GM21825 (cell line): ENCODE data around the gene AMACR.

ENCODE experiments used
- ATAC-seq: cut with Tn5 transposase; IDR thresholded peaks from one replicate; pipeline ENCODE4 v1.9.1; 2021; ENCODE audit warnings: mild to moderate bottlenecking, moderate library complexity; ENCODE audit not compliant: unreplicated experiment

The AMACR gene

DNA sequence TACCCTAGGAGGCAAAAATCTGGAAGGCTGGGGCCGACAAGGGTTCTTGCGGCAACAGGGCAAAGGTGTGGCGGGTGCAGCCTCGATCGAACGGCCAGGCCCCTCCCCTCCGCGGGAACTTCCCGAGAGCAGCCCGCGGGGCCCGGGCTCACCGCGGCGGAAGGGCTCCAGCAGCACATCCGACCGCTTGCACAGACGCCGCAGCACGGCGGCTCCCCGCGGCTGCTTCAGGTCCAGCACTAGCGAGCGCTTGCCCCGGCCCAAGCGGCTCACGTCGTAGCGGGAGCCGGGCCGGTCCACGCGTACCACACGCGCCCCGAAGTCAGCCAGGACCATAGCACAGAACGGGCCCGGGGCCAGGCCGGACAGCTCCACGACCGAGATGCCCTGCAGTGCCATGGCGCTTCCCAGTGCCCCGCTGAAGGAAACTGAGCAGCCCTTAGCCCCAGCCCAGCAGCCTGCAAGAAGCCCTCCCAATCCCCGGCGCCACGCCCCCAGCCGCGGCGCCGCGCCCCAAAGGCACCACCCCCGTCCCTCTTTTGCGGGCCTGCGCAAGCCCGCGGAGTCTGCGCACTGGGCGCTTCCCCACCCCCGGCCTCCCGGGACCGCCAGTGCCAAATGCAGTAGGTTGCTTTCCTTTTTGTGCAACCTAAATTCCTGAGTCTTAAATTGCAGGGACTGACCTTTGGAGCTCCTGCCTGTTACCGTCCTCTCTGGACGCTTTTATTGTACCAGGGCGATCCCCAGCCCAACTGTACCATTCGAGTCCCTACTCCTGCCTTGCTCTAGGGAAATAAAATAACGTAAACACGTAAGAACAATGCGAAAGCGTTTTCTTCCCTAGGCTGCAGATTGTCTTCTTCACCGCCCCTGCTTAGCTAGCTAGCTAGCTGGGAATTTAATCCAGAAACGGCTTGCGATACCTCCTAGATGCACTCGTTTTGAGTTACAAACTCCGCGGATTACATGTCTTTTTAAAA is at the start of gene AMACR:
AMACR (minus strand) TSS at position 430 of the 980 bp plus-strand sequence; CDS start at position 399, 31 bp downstream.
- peak; percentile 93 for ATAC-seq

DNA sequence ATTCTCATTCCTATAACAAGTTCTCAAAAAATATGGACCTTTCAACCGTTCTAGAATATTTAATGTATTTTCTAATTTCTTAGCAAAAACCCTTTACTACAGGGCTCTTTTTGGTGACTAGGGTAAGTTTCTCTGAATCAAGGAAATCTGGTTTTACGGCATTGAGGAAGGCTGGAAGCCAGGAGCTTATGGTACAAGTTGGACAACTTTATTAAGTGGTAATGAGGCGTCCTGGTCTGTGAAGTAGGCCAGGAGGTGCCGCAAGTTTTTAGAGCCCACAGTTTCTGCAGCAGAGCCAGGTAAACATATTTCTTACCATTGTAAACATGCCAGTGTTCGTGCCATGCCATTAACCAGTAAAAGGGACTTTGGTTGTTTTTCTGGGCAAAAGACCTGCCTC is 49.7 kb upstream of the AMACR start:
- no peak for ATAC-seq

DNA sequence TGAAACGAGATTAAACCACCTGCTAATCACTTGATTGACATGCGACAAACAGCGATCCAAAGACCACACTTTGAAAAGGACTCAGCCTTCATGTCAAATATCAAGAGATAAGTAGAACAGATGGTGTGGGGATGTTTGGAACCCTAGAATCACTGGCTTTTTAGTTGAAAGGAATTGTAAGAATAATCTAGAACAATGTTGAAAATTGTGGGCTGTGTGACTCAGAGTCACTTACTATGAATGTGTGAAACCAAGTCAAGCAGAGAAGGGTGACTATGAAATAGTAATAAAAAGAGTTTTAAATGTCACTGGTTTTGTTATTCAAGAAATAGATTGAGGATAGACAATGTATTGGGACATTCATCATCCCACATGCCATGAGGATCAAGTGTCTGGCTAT is 49.3 kb upstream of the AMACR start:
- ATAC-seq, result no peak

DNA sequence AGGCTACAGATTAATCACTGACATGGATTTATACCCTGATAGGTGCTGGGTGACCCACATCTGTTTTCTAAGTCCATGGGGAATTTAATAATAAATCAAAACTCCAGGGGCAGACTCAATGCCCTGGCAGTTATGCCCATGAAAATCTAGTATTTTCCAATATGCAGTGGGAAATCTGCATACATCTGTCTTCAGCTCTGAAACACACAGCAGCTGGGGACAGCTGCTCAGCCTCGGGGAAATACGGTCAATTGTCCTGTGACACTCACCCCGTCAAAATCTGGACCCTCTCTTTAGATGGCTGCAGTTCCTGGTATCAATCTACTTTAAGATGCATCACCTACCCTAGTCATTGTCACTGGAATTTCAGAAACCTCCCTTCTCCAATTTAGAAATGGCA is 47.8 kb upstream of the AMACR start:
- ATAC-seq, result no peak

DNA sequence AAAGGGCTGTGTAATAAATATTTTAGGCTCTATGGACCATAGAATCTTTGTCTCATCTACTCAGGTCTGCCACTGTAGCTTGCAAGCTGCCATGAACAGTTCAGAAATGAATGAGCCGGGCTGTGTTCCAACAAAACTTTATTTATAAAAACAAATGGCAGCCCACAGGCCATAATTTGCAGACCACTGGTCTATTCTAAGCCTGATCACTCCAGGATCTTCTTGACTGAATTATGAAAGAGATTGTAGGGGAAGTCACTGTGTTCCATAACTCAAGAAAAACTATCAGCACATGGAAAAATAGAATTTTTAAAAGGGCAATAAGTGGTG is 46.5 kb upstream of the AMACR start:
- no peak for ATAC-seq

DNA sequence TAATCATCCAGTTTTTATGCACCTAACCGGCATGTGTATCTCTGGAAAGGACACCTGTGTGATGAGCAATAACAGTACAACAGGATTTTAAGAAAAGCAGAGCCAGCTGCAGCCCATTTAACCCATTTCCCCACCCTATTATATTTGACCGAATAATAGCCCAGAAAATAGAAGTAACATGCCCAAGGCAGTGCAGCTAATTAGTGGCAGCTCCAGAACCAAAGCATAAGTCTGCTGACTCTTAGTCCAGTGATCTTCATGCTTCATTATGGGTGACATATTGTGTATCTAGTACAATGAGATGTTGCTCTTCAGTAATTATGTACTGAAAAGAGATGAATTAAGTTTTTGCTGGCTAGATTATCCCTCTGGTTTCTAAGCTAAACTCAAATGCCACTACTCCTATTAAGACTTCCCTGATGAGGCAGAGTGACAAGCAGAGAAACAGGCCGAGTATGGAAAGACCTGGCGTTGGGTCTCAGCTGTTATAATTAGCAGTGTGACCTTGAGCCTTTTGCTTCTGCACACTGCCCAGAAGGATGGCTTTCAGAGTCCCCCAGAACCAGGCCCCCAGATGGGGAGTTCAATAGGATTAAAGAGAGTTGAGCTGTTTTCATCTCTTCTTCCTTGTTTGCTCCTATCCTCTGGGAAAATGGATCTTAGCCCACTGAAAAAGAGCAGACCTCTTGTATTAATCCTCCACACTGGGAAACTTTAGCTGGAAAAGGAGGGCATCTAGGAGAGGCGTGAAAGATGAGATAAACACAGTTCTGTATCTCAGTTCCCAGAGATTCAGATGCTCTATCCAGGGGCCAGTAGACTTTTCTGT is 45.9 kb upstream of the AMACR start:
- ATAC-seq, result no peak

DNA sequence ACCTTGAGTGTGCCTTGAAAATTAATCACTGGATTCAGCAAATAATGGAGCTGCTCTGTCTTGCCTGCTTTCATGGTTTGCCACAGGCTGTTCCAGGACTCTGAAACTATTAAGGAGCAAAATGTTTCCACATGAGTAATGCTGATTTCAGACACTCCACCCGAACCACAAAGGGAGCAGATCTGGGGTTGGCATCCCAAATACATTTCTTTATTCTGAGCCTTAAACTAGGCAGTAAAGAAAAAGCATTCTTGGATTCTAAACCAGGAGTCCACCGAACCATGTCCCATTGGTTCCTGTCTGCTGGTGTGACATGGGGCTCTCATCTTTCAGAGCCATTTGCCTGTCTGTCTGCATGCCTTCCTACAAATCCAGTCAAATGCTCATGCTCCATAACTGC is 45.3 kb upstream of the AMACR start:
- no peak for ATAC-seq

DNA sequence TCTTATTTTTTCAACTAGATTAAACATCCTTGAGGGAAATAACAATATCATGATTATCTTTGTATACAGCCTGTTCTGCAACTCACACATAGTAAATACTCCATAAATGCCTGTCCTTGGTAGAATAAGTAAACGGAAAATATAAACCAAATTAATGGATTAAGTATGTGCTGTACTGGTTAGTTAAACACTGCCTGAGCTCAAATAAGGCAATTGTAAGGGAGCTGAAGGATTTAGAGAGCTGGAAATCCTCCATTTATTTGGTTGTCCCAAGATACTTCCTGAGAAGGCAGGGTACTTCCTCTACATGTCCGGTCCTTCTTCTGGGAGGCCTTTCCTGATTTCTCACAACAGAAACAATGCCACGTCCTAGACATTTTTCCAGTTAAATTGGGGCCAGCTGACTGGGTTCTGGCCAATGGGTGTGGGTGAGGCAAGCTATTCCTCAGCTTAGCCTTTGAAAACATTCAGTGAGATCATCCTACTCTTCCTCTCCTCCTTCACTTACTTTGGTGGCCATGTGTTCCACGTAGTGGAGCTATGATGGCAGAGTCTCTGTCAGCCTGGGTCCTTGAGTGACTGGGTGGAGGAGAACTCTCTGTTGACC is 43.6 kb upstream of the AMACR start:
- ATAC-seq, result no peak

DNA sequence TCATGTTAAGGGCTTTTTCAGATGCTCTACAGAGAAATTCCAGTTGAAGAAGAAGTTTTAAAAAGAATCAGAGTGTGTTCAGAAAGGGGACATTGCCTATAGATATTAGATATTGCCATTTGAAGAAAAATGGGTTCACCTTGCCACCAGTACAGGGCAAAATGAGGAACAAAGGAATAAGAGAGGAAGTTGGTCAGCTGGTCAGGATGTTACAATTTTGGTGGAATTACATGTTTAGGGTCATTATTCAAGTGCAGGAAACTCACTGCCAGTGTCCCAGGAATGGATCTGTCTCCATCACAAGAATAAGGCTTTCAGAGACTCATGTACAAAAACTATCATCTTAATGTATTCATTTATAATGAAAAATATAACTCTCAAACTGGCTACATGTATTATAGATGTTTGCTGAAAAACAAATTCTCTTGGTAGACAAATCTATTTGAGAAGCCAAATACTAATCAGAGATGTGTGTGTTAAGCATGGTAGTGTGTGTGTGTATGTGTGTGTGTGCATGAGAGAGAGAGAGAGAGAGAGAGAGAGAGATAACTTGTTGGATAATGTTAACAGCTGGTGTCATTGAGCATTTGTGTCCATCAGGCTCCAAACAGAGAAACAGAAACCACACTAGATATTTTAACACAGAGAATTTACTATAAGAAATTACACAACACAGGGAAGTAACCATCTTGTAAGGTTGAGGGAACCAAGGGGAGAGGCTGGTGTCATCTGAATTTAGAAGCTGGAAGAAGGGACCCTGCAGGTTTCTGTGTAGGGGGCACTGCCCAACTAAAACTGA is 40.1 kb upstream of the AMACR start:
- ATAC-seq, result no peak

DNA sequence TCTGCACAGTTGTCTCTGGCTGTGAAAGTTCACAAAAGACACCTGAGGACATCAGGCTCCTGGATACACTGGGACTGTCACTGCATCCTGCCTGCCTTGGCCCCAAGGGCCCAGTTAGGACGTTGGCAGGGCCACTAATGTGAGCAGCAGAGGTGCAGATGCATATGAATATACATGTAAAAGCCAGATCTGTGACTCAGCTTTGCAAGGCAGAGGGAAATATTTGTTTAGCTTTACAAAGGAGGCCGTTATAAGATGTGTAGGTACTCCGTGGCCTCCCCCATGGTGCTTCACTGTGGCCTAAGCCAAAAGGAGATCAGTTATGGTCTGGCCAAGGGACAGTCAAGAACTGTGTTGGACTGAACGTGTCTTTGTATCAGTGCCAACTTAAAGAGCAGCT is 39.3 kb upstream of the AMACR start:
- ATAC-seq, result no peak

DNA sequence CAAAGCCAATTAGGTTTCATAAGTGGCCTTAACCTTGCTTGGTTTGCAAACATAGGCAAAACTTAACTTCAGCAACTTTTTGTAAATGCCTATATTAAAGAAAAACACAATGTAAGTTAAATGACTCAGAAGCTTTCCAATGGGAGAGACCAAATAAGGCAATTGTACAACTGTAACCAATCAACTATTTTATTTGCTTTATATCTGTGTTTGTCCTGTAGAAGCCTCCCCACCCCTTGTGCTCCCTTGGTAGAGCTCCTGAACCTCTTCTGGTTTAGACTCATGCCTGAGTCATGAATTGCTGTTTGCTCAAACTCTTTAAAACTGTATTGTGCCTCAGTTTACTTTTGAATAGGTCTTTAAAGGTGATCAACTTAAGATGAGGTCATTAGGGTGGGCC is 38.1 kb upstream of the AMACR start:
- no peak for ATAC-seq

DNA sequence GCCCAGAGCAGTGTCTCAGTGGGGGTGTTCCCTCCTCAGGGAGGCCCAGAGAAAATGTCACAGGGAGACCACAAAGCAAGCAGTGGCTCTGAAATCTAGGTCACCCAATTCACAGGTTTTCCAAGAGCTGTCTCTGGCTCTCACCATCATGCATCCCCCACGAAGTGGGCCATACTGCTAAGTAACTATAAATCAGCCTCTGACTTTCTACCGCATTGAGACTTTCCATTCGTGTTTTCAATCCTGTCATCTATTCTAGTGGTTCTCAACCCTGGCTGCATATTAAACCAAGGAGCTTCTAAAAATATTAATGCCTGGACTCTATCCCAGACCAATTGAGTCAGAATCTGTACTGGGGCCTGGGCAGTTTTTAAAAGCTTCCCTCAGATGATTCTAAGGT is 37.2 kb upstream of the AMACR start:
- no peak for ATAC-seq

DNA sequence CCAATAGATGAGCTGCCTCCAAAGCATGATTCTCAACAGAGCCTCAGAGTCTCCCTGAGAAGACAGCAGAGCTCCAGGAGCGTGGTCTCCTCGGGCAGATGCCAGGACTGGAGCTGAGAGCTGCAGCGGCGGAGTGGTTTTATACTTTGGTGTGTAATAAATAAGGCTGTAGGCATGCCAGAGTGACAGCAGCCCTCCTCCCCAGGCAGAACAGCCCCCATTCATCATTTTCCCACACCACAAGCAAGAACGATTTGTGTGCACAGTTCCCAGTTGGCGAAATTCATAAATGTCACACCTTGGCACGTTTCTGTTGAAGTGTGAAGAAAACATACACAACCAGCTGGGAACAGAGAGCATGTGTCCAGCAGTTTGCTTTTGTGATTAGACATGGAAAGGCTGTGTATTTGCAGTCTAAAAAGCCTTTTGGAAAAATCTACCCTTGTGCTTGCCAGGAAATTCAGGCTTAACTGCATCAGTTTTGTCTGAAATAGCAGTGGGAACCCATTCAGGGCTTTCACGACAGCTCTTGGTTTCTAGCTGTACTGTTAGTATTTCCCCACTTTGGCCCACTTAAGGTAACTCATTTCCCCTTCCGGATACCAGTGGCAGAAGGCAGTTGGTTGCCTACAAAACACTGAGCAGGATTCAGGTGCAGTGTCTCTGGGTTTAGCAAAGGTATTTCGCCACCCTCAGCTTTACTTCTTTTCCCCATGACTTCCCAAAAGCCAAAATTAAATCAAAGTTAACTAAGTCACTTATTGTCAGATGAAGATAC is 35.4 kb upstream of the AMACR start, which contains the start of gene C1QTNF3:
C1QTNF3 (minus strand) TSS at position 115 of the 778 bp plus-strand sequence; CDS start at position 27, 88 bp downstream.
- no peak for ATAC-seq

DNA sequence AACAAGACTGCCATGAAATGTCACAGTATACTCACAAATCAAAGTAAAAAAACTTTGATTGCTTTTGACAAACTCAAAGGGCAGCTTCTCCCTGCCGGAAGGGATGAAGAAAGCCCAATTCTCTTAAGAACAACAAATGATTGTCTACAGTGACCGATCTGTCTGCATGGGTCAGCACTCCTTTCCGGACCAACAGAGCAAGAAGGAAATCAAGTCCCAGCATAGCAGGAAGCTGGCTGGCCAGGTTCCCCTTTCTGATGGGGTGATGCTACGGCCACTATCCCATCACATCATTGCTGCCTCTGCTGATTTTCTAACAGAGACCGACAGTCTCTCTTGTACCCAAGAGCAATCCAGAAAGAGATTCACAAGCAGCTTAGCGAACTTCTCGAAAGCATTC is 34.5 kb upstream of the AMACR start:
- no peak for ATAC-seq

DNA sequence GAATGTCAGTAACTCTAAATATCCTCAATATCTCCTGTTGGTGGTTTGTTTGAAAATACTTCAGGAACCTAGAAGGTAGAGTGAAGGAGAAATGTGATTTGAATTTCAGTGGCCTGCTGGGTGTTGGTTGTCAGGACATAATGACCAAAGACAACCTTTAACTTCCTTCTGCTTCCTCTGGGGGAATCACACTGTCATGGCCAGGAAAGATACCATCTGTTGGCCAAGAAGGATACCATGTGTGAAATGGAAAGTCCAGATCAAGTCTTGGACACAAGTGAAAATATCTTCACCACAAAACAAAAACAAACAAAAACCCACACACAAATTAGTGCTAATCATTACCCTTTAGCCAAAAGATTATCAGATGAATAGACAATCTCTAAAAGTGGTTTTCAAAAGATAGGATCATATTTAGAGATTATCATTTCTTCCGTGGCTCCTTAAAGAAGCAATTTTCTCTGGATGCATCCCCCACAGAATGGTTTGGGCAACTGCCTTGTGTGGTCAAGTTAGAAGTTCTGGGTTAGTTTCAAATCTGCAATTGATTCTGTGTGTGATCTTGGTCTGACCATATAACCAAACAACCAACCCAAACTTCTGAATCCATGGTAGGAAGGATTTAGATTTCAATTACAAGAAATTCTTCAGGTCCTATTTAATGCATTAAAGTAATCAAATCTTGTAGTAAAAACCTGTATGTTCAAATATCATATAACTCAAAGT is 33.6 kb upstream of the AMACR start:
- no peak for ATAC-seq

DNA sequence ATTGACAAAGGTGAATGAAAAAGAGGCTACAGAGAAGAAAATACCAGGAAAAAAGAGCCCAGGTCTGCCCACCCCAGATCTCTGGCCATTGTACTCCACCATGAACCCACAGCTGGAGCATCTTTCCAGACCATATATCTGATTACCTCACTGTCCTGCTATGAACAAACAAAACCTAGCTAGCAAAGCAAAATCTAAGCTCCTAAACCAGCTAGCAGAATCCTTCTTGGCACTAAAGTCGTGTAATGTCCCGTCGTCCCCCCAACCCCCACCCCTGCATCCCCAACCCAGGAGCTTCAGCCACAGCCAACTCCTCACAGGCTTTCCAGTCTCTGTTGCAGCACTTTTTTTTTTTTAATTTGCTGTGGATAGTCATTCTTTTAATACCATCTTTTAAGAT is 32.6 kb upstream of the AMACR start:
- ATAC-seq, result no peak

DNA sequence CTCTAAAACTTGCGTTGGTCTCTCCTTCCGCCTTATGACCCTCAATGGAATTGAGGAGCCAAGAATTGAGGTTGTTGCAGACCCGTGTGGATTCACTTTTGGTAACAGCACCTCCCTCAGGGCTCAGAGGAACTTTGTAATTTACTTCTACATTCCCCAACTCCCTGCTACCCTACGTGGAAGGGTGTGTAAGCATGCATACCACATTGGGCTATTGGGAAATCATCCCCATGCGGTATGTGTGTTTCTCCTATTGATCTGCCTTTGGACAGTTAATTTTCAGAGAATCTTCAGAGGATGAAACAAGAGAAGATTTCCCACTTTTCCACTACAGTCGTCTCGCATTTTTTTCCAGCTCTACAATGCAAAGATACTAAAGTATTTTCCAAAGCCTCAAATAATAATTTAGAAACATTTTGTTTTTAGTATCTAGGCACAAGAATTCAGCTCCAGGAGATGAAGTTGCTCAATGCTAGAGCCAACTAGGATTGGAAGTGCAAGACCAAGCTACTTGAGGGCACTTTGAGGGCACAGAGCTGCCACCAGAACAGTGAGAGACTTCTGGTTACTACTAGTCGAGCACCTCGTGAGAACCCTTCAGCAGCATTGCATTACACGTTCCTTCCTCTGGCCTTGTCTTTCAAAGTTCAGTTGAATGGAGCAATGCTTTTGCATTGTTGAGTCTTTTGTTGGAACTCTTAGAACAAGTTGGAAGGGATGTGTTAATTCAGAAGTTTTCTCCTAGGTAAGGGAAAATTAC is 31.7 kb upstream of the AMACR start:
- no peak for ATAC-seq

DNA sequence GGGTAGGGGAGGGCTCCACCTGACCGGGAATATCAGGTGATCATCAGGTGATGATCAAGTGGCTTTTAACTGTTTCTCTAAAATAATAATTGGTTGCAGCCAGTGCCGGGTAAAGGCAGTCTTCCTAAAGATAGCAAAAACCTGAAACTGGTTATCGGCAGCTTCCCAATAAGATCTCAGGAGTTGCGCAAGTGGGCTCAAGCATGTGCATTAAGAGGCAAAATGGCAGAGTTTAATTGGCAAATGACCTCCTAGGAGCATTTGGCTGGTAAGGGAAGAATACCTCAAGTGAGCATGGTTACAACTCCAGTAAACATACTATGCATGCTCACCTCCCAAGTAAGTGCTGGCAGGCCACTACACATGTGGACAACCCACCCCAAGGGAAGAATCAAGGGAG is 31.0 kb upstream of the AMACR start:
- ATAC-seq, result no peak

DNA sequence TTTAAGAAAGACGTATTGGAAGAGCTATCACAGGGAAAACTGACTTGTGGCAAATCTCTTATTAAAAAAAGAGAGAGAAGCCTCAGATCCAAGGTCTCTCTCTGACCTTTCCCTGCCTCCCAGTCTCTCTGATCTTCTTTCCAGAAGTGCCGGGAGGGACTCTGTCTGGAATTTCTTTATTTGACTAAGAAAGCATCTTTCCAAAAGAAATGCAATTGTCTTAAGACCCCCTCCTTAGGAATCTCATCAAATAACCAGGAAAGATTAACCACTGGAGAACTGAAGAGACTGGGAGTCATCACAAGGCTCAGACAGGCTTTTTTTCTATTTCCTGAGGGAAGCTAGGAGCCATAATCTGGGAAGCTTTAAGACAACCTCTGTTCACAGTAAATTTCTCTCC is 30.5 kb upstream of the AMACR start:
- no peak for ATAC-seq
